ENCODE results near the gene WNT7B.

DNA sequence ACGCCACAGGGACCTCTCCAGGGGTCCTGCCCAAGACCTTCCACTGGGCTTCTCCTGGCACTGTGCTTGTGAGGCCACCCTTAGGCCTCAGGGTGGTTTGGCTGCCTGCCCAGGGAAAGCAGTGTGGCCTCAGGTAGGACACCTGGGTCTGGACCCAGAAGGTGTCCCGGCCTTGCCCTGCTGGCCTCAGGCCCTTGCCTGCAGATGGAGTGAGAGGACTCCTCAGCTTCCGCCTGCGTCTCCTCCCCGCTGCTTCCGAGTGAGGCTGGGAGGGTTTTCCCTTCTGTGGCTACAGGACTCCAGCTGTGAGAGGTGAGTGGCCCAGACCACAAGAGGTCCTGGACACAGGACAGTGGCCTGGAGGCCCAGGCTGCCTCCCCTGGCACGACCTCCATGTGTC lies 60.4 kb downstream of the WNT7B start:
- TF ChIP-seq POLR2A (IDR thresholded peaks at IDR 0.05) (no peak), POLR2AphosphoS5 (IDR thresholded peaks at IDR 0.05) (no peak), EP300 (IDR thresholded peaks at IDR 0.05) (no peak)
- TF ChIP-seq, protein P1, sequence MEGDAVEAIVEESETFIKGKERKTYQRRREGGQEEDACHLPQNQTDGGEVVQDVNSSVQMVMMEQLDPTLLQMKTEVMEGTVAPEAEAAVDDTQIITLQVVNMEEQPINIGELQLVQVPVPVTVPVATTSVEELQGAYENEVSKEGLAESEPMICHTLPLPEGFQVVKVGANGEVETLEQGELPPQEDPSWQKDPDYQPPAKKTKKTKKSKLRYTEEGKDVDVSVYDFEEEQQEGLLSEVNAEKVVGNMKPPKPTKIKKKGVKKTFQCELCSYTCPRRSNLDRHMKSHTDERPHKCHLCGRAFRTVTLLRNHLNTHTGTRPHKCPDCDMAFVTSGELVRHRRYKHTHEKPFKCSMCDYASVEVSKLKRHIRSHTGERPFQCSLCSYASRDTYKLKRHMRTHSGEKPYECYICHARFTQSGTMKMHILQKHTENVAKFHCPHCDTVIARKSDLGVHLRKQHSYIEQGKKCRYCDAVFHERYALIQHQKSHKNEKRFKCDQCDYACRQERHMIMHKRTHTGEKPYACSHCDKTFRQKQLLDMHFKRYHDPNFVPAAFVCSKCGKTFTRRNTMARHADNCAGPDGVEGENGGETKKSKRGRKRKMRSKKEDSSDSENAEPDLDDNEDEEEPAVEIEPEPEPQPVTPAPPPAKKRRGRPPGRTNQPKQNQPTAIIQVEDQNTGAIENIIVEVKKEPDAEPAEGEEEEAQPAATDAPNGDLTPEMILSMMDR (IDR thresholded peaks at IDR 0.05), result no peak

All from suprapubic skin (tissue), 4 donors.